Caki2 (cell line): Measurements from ENCODE around the gene TACR1. TPM values are rescaled to one million over a fixed set of nuclear protein-coding genes. Genes with fewer than 3 reads are reported as not detected.
"Not testable (repeated sequence)": the region's sequence is repeated elsewhere in the genome, so short reads cannot be mapped to it uniquely, and the experiment has no call there.

Experiments
- DNase-seq: peaks from one replicate; pipeline ENCODE4 v3.0.0-alpha.2; 2015; ENCODE audit warnings: low read depth
- in situ Hi-C: cut with HindIII; loops from 2 replicates; pipeline ENCODE4 v1.10.0; 2016; ENCODE audit warnings: low sequenced_read_pairs, low pct_unique_long_range_greater_than_20kb, mixed read lengths
- total RNA-seq: library from RNA; depleted of rRNA; stranded (reverse); fragments of >200 nt; shearing (Covaris generic); gene quantifications from 2 replicates; pipeline ENCODE4 v1.2.3, GENCODE V29; 2014; ENCODE audit warnings: low replicate concordance

The TACR1 gene
- total RNA-seq, 1 experiment from 2014 or later, result not detected

GRCh38 chr2:75202359-75202758, 3.0 kb upstream of the TACR1 start:
- DNase-seq, result no peak
- in situ Hi-C loops, result no loop called here

- DNase-seq, result no peak
- in situ Hi-C loops, result no loop called here
These were observed 1.1 kb upstream of the TACR1 start for GRCh38 chr2:75200140-75201096.

GRCh38 chr2:75195076-75195691, 4.1 kb downstream of the TACR1 start:
- in situ Hi-C loops, result no loop called here
- no peak for DNase-seq

DNA sequence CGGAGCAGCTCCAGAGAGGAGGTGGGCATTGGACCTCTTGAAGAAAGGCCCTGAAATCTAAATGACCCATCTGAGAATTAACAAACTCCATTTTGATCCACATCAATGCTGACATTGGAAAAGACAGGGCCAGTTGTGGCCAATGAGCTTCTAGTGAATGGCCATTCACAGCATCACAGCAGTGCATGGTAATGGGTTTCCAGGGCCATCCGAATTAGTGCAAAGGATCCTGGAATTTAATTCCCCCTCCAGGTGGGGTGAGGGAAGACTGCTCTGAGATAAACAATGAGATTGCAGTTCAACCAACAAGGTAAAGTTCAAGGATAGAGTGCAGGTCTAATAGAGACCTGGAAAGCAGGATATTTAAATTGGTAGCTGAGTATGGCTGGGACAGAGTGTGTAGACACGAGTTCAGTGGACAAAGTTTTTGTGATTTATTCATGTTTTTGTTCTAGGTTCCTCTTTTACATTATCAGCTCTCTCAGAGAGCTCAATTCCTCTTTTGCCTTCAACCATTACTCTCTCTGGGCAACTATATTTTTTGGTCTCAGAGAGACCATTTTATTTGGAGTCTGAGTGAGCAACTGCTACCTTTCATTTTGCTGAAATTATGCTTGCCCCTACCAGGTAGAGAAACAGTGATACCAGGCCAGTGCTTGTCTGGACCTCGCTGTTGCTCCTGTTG, 5.0 kb downstream of the TACR1 start:
- in situ Hi-C loops, result no loop called here
- no peak for DNase-seq

DNA sequence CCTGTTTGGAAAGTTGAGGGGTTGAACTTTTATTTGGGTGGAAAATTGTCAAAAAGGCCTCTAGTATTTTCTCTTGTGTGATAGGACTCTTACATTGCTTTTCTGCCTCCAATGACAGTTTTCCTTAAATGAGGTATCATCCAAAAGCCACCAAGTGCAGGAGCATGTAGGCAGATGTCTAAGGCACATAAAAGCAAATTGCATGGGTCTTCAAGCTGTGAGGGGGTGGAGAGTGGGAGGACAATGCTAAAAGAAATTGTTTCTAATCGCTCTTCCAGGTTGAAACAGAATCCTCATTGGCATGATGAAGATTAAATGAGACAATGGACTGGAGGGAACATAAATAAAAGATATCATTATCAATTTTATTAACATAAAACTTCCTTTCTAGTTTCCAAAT, 6.8 kb downstream of the TACR1 start:
- in situ Hi-C loops, result no loop called here
- no peak for DNase-seq

DNA sequence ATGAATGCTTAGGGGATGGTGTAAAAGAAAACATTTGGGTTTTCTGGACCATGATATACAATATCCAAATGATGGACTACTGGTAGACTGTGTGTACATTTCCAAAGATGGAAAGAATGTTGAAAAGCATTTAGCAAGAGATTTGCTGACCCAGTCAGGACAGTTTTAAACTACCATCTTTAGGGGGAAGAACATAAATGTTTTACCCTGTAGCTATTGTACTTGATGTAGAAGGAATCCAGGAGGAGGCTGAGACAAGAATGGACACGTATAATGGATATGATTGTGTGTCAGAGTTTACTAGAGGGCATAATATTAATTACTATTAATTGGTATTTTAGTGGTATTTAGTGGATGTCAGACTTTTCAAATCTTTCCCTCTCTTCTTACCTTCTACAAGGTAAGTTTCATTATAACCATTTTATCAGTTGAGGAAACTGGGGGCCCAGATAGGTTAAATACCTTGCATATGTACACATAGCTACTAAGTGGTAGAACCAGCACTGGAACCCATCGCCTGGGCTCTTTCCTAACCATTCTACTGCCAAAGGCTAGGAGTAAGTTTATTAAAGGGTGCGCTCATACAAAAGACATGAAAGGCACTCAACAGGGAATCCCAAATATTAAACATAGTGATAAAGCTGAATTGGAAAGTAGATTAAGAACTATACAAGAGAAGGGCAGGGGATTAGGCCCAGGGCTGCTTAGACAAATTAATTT, 8.9 kb downstream of the TACR1 start:
- in situ Hi-C loops, result no loop called here
- DNase-seq, result no peak

GRCh38 chr2:75186821-75187220, 12.5 kb downstream of the TACR1 start:
- in situ Hi-C loops, result no loop called here
- no peak for DNase-seq

- no peak for DNase-seq
- in situ Hi-C loops, result no loop called here
These were observed 16.7 kb downstream of the TACR1 start for GRCh38 chr2:75182606-75183005.

- in situ Hi-C loops, result no loop called here
- no peak for DNase-seq
These were observed 18.8 kb downstream of the TACR1 start for GRCh38 chr2:75180476-75180875.

- in situ Hi-C loops, result no loop called here
- DNase-seq, result no peak
These were observed 21.9 kb downstream of the TACR1 start for GRCh38 chr2:75177427-75177826.

GRCh38 chr2:75175456-75175855, 23.9 kb downstream of the TACR1 start:
- in situ Hi-C loops, result no loop called here
- no peak for DNase-seq

GRCh38 chr2:75174981-75175380, 24.3 kb downstream of the TACR1 start:
- in situ Hi-C loops, result no loop called here
- no peak for DNase-seq

- DNase-seq, result no peak
- in situ Hi-C loops, result no loop called here
These were observed 24.8 kb downstream of the TACR1 start for GRCh38 chr2:75174519-75174918.

DNA sequence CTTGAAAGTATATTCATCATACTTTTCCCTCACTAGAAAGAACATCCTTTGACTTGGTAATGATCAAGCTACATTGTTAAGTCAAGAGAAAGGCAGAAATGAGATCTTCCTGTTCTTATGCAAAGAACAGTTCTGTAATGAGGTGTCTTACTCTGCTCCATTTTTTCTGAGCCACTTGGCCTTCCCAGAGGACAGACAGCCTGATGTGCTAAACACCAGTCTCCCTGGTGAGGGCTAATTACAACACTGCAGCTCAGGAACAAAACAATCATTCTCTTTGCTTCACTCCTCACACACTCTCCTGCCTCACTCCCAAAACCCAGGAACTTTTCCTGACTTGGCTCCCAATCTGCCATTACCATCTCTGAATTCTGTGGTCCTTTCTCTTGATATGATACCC, 25.6 kb downstream of the TACR1 start:
- no peak for DNase-seq
- in situ Hi-C loops, result no loop called here

GRCh38 chr2:75171423-75171822, 27.9 kb downstream of the TACR1 start:
- in situ Hi-C loops, DNase-seq: not testable (repeated sequence)

GRCh38 chr2:75170889-75171288, 28.4 kb downstream of the TACR1 start:
- DNase-seq, result no peak
- in situ Hi-C loops, result no loop called here

- DNase-seq, result no peak
- in situ Hi-C loops, result no loop called here
These were observed 31.1 kb downstream of the TACR1 start for GRCh38 chr2:75168186-75168585.

DNA sequence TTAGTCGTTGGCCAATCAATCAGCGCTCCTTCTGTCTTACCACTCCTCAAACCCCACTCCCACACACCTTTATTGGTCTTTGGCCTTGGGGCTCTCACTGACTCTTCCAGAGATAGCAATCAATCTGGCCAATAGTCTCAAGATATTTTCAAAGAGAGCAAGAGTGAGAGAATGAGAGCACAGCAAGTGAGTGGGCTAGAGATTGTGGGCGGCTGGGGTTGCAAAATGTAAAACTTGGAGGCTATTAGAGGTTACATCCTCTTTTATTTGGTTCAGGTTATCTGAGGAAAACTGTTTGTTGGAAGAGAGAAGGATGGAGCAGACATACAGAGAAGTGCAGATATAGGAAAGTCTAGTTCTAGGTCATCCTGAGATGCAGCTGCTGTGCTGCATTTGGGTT, 32.8 kb downstream of the TACR1 start:
- in situ Hi-C loops, result no loop called here
- no peak for DNase-seq

- in situ Hi-C loops, result no loop called here
- no peak for DNase-seq
These were observed 36.4 kb downstream of the TACR1 start for GRCh38 chr2:75162897-75163296.
